ENCODE data around the gene SDCCAG8.

The SDCCAG8 gene

DNA sequence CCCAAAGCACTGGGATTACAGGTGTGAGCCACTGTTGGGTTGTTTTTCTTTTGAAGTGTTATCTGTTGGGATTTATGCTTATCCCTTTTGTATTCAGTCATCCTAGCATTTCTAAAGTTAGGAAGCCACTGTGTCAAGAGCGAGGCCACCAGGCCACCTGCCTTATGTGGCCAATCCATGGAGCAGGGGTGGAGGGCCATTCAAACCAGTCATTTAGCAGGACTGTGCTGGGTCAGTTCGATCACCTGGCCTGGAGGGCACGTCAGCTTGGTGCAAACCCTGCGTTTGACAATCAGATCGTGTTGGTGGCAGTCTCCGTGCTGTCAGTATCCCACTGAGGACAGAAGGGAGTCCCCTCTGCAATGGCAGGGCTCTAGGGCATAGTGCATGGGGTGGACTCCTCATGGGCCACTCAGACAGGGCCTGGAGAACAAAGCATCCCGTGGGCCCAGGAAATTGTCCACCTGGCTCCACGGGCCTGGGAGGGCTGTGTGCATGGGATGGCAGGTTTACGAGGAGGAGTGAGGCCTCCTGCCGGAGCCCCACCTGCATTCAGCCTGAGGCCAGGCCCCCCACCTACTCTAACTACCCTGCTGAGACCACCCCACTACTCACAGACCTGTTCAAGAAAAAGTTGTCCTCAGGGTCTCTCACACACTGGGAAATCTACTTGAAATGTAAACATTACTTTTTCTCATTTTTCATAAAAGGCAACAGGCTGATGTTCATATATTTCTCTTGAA, 242.3 kb downstream of the SDCCAG8 start:
- in situ Hi-C loops (cut with MboI; ENCODE audit: low sequenced_read_pairs): no loop called here

DNA sequence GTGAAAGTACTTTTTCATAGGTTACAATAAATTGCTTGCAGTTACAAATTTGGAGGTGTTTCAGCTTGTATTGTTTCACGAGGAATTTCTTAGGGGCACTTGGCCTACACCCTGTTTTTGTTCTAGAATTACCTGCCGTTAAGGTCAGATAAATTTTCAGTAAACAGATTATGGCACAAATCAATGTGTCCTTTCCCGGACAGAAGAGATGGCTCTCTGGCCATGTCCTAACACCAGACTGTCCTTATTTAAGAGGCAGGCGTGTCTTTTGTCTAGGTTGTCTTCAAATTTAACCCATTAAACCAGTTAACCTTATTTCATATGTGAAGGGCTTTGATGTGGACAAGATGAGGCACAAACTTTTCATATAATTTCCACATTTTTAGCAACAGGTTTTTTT, 243.4 kb downstream of the SDCCAG8 start:
- in situ Hi-C loops (cut with MboI; ENCODE audit: low sequenced_read_pairs): no loop called here

DNA sequence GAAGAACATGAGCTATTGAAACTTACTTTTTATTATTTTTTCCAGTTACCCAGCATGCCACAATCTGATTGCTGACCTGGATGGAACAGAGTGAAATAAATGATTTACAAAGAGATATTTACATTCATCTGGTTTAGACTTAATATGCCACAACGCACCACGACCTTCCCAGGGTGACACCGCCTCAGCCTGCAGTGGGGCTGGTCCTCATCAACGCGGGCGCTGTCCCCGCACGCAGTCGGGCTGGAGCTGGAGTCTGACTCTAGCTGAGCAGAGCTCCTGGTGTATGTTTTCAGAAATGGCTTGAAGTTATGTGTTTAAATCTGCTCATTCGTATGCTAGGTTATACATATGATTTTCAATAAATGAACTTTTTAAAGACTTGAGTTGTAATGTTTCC, 243.9 kb downstream of the SDCCAG8 start:
- in situ Hi-C loops (cut with MboI; ENCODE audit: low sequenced_read_pairs): no loop called here

DNA sequence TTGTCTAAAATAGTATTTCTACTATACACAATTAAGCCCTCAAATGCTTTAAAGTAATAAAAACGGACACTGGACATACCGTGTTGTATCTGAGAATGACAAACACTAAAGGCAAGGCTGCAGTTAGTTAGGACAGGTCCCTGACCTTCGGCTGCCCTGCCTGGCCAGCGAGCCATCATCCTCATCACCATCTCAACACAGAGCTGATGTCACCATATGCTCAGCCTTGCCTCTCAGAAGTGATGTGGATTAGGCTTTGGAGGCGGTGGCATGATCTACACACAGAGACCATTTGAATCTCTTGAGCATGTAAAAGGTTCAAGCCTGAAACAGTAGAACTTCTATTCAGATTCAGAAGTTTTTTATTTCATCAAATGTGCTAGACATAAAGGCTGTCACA, 244.7 kb downstream of the SDCCAG8 start:
- in situ Hi-C loops (cut with MboI; ENCODE audit: low sequenced_read_pairs): no loop called here

DNA sequence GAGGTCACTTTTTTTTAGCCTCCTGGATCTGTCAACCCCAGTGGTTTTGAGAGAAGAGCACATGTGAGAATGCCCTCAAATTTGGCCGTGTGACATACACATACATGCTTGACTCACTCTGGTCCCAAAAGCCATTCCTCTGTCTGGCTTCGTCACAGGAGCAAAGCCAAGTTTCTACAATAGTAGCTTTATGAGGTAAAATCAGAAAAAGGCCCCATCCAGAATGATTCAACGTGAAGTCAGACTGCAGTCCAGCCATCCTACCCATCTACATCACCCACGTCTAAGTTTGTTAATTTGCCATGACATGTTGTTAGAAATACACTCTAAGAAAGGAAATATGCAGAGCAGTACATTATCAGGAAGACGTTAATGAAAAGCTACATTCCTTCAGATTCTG, 245.2 kb downstream of the SDCCAG8 start:
- in situ Hi-C loops (cut with MboI; ENCODE audit: low sequenced_read_pairs): no loop called here

DNA sequence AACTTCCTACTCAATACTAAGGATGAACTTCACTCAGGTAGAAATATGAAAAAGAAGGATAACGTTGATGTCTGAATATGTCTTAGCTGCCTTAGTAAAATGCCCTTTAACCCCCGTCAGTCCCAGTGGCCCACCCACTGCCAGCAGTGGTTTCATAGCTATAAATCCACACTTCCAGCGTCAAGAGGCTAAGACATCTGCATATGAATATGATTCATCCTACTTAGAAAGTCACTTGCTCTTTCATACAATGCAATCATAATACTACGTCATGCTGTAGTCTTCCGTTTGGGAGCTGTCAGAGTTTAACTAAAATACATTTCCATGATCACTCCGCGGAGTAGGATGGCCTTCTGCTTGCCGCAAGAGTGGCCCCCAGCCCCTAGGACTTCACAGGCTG, 247.3 kb downstream of the SDCCAG8 start:
- in situ Hi-C loops (cut with MboI; ENCODE audit: low sequenced_read_pairs): no loop called here

DNA sequence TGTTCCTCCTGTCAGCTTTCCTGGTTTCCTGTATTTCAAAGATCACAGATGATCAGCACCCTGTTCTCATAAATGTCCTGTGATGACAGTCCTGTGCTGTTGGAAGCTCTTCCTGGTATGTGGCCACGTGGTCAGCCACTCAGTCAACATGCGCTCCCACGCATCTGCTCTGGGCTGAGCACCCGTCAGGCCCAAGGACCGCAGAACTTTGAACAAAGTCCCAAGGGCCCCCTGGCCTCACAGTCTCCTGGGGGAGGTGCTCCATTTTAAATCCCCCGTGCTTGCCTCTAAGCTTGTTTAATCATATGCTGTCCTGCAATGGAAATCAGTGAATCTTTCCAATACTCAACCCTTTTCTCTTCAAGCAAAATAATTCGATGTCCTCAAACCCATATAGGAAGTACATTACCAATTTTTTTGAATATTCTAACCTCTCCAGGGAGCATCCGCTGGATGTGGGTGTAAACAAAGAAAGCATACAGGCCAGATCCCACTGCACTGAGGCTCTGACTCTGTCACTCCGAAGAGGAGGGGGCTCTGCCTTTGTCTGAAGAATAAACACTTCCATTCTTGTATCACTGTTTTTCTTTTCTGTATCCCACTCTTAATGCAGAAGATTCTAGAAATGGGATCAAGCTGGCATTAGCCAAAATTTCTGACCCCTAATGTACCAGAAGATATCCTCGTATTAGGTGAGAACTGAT, 250.3 kb downstream of the SDCCAG8 start:
- in situ Hi-C loops (cut with MboI; ENCODE audit: low sequenced_read_pairs): no loop called here

DNA sequence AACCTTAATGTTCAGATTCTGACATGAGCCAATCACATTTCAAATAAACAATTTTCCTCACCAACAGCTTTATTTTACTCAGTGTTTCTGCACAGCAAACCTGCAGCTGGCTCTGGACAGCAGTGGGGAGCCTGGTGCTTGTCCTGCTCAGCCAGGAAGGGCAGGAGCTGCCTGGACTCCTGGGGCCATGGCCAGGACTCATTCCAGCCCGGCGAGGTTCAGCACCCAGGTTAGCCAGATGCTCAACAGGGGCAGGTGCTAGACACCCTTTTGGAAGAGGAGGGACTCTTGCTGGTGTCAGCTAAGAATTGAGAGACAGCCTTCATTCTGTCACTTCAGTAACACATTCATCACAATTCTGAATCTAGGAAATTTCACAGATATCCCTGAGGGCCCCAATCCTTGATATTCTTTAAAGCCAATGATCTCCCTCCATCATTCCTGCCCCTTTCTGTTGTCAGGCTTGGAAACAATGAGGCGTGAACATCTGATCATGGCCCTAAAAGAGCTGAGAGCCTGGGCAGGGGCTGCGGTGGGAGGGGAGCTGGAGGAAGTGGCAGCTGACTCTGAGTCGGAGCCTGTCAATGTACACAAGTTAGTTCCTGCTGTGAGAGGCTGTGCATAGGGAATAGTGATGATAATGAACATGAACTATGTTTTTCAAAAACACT, 251.3 kb downstream of the SDCCAG8 start:
- in situ Hi-C loops (cut with MboI; ENCODE audit: low sequenced_read_pairs): no loop called here

DNA sequence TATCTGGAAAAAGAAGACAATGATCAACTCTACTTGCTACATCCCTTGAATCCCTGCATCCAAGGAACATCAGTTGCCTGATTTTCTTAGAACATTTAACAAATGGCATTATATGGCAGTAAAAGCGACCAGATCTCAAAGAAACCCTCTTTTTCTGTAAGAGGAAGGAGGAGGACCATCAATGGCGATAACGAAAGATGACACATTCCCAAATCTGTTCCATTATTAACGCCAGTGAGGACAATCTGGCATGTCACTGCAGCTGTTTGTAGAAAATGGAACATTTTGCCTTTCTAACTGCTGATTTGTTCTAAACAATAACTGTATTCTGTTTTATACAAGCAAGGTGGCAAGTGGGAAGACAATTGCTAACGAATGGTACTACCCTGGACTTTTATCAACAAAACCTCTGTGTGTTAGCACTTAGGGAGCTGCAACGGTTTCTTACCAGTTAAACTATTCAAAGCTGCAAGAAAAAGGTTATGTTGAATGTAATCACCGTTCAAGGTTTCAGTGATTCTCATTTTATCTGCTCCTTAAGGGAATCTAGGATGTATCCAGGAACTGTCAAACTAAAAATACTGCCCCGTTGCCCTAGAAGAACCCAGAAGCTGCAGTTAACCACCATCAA, 251.9 kb downstream of the SDCCAG8 start:
- in situ Hi-C loops (cut with MboI; ENCODE audit: low sequenced_read_pairs): no loop called here

DNA sequence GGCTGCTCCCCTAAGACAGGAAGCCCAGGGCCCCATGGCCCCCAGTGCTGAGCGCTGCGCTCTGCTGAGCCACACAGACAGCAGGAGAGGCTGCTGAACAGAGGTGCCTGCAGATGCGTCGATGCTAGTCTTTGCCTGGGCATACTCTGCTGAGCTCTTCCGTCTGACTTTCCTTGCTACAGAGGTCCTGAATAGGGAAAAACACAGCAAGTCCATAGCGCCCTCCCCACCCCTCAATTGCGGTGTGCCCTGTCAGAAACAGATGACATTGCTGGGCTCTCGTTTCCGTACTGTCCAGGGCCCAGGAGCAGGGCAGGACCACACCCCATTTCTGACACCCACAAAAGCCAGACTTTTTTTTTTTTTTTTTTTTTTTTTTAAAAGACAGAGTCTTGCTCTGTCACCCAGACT, 252.5 kb downstream of the SDCCAG8 start:
- in situ Hi-C loops (cut with MboI; ENCODE audit: low sequenced_read_pairs): no loop called here

DNA sequence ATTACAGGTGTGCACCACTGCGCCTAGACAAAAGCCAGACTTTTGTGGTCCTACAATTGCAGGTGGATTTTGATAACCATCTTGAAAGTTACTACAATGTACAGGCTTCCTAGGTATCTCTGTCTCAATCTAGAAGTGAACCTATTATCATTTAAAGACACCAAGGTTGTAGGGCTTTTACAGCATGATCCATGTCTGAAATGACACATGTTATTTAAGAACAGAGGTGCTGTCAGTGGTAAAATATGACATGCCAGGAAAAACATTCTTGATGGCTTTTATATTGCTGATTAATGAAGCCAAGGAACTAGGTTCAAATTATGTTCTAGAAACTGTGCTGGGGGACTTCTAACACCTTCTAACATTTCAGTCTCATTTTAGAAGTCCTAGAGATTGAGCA, 253.1 kb downstream of the SDCCAG8 start:
- in situ Hi-C loops (cut with MboI; ENCODE audit: low sequenced_read_pairs): no loop called here

DNA sequence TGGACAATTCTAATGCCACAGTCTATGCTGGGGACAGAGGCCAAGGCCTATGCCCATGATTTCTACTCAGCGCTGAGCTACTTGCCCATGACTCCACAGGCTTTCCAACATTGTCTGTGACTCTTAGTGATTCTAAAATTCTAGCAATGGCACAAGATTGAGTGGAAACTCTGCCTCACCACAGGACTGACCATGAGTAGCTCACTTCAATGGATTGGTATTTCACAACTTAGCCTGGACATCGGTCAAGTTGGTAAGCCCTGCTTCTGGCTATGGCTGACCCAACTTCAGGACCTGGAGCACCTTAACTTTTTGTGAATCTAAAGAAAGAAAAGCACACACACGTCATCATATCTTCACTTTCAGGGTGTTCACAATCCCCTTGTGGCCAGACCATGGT, 255.1 kb downstream of the SDCCAG8 start:
- in situ Hi-C loops (cut with MboI; ENCODE audit: low sequenced_read_pairs): no loop called here

DNA sequence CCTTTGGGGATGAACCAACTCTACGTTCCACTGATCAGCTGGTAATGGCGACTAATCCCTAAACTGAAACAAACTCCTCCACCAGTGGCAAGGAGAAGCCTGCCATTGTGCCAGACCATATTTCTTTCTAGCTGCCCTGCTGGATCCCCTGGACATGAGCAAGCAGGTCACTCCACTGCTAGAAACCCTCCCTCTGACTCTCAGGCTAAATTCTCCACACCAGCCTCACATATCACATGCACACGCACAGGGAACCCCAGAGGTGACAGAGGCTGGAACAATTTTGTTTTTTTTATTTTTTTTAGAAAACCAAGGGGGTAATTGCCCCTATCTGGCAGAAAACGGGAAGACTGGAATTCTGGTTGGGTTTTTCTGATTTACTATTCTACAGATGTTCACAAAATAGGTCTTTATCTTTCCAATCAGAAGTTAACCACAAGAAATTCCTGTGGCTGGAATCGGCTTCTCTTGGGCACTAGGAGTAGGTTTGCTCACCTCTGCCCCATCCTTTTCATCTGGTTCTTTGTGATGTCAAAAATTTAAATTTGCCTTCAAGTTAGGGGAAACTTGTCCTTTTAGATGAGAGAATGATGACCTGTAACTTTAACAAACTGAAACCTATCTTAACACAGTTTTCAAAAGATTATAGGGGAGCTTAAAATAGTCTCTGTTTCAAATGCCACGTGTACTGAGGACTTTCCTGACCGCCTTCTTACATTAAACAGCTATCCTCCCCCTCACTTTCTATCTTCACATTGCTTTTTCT, 258.1 kb downstream of the SDCCAG8 start:
- in situ Hi-C loops (cut with MboI; ENCODE audit: low sequenced_read_pairs): no loop called here

DNA sequence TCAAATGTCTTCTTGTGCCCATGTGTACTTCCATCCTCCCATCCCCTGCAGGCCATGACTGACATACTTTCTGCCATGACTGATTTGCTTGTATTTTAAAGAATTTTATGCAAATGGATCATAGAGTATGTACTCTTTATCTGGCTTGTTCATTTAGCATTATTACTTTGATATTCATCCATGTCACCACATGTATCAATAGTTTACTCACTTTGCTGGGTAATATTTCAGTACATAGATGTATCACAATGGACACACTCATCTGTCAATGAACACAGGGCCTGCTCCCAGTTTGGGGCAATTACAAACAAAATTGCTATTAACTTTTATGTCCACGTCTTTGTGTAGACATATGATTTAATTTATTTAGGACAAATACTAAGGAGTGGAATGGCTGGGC, 259.1 kb downstream of the SDCCAG8 start:
- in situ Hi-C loops (cut with MboI; ENCODE audit: low sequenced_read_pairs): no loop called here

DNA sequence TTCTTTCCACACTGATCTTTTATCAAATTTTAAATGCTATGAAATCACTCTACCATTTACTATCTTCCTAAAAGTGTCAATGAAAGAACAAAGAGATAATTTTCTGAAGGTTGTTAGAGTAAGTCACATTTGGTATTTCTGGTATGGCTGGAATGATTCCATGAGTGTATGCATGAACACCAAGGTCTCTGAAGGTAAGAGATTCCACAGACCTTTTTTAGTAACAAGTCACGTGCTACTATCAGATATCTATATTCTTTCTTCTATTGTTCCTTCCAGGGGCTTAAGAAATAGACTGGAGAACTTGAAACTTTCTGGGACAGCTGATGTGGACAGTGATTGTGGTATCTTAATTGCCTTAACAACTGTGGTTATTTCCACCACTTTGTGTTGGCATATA, 265.0 kb downstream of the SDCCAG8 start:
- in situ Hi-C loops (cut with MboI; ENCODE audit: low sequenced_read_pairs): no loop called here

DNA sequence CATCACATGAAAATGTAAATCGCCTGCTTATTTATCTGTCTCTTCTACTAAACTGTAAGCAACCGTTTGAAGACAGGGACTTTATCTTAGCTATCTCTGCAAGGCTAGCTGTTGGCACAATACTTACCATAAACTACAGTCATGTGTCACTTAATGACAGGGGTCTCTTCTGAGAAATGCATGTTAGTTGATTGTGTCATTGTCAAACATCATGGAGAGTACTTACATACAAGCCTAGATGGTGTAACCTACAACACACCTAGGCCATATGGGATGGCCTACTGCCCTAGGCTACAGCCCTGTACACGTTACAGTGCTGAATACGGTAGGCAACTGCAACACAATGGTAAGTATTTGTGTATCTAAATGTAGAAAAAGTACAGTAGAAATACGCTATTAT, 267.9 kb downstream of the SDCCAG8 start:
- in situ Hi-C loops (cut with MboI; ENCODE audit: low sequenced_read_pairs): no loop called here

DNA sequence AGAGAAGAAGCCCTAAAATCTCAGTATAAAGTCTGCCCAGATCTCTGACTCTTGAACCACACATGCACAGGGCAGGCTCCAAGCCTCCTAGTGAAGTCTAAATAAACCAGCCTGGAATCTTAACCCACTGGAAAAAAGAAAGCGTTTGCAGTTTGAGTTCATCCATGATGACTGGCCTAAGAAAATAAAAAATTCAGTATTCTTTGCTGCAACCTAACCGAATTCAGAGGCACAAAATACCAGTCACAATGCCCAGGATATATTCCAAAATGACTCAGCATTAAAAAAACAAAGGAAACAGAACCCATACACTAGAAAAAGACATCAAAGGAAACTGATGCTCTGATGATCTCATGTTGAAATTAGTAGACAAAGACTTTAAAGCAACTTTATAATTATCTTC, 269.2 kb downstream of the SDCCAG8 start:
- in situ Hi-C loops (cut with MboI; ENCODE audit: low sequenced_read_pairs): no loop called here

DNA sequence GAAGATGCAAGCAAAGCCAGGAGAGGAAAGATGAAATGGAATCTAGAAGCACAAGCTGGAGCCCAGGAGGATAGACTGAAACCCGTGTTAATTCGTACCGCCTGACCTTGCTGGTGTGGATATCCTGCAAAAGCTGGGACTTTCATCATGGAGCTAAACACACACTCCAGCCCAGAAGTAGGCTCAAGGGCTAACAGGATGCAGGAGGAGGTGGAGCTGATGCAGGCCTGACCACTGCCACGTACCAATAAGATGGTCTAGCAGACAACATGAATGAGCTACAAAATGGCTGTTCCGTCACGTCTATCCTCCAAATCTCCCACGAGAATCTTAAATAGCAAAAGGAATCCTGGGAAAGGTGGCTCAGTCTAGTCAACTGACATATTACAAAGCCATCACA, 270.3 kb downstream of the SDCCAG8 start:
- in situ Hi-C loops (cut with MboI; ENCODE audit: low sequenced_read_pairs): no loop called here

DNA sequence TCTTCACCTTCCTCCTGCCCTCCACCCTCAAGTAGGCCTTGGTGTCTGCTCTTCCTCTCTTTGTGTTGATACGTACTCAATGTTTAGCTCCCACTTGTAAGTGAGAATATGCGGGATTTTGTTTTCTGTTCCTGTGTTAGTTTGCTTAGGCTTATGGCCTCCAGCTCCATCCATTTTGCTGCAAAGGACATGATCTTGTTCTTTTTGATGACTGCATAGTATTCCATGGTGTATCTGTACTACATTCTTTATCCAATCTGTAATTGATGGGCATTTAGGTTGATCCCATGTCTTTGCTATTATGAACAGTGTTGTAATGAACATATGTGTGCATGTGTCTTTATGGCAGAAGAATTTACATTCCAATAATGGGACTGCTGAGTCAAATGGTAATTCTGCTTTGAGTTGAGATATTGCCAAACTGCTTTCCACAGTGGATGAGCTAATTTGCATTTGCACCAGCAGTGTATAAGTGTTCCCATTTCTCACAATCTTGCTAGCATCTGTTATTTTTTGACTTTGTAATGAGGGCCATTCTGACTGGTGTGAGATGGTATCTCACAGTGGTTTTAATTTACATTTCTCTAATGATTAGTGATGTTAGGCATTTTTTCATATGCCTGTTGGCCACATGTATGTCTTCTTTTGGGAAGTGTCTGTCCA, 272.7 kb downstream of the SDCCAG8 start:
- in situ Hi-C loops (cut with MboI; ENCODE audit: low sequenced_read_pairs): no loop called here

DNA sequence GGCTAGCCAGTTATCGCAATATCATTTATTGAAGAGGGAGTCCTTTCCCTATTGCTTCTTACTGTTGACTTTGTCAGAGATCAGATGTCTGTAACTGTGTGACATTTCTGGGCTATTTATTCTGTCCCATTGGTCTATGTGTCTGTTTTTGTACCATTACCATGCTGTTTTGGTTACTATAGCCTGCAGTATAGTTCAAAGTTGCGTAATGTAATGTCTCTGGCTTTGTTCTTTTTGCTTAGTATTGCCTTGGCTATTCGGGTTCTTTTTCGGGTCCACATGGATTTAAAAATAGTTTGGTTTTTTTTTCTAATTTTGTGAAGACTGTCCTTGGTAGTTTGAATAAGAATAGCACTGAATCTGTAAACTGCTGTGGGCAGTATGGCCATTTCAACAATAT, 273.7 kb downstream of the SDCCAG8 start:
- in situ Hi-C loops (cut with MboI; ENCODE audit: low sequenced_read_pairs): no loop called here
